HL-60 (cell line): ENCODE measurements around the gene TMEM52.

Experiments
- CTCF ChIP-seq: IDR thresholded peaks from one replicate; pipeline ENCODE4 v1.5.1; 2011; ENCODE audit warnings: low read length, control low read depth, inconsistent platforms; ENCODE audit not compliant: insufficient read depth
- POLR2AphosphoS5 ChIP-seq: IDR thresholded peaks from 2 replicates; pipeline ENCODE4 v1.6.1; 2012; ENCODE audit warnings: low read depth

DNA sequence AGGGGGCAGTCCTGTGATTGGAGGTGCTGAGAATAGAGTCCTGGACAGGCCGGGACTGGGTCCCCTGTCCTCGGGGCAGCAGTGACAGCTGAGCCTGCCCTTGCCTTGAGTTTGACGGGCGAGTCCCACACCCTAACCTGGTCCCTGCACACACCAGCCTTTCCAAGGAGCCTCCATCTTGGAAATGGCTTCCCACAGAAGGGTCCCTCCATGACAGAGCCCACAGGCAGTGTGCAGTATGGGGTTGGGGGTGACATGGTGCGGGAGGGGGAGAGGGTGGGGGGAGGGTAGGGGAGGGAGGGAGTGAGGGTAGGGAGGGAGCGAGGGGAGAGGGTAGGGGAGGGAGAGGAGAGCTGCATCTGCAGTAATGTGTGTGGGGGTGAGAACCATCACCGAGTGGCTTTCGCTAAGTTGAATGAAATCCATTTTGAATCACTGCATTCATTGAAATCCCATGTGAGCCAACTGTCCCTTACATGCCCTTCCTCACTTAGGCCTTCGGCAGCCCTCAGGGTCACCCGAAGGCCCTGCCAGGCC is 10.1 kb upstream of the TMEM52 start:
- no peak for TF ChIP-seq CTCF
- TF ChIP-seq POLR2AphosphoS5, result no peak
